HG02642 (cell line): ENCODE results near the gene MAPRE3.

Experiments used
- ATAC-seq: cut with Tn5 transposase; IDR thresholded peaks from one replicate; pipeline ENCODE4 v1.9.1; 2021; ENCODE audit warnings: mild to moderate bottlenecking; ENCODE audit not compliant: unreplicated experiment, poor library complexity

The MAPRE3 gene

DNA sequence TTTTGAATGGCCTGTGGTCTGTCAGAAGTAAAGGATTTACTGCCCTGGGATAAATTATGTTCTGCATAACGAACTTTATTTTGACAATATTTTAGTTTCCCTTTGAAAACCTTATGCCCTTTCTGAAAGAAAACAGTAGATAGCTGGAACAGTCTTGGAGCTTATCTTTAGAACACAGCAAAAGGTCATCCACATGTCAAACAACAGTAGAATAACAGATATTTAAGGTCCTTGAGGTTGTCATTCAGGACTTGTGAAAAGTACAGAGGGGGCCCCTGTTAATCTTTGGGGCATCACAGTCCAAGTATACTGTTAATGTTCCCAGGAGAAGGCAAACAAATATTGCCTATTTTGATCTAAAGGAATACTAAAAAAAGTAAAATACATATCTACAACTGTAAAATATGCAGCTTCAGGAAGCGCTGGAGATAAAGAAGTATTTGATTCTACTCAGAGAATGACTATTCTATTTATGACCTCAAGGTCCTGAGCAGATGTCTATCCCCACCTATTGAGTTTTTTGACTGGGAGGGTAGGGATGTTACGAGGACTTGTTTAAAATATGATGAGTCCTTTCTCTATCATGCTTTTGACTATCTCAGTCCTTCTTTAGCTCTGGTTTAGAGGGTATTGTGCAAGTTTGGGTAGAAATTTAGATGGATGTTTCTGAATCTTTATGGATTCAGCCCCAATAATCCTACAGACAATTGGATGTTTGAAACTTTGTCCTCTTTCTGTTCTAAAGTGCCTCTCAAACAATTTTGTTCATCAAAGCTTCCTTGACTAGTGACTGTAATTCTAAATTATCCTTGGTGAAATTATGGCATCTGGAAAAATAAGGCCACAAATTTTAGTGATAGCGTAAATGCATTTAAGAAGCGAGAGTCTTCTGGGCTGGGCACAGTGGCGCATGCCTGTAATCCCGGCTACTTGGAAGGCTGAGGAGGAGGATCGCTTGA is 37.3 kb downstream of the MAPRE3 start:
- no peak for ATAC-seq

DNA sequence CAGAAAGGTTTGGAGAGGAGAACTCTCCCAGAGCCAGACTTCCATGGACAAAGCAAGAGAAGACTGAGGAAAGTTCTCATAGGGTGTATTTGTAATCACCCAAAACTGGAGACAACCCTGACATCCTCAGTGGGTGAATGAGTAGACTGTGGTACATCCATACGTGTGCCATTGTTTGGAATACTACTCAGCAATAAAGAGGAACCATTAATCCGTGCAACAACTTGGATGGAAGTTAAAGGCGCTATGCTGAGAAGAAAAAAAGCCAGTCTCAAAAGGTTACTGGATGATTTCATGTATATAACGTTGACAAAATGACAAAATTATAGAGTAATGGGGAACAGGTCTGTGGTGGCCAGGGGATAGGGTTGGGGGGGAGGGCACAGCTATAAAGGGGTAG is 38.2 kb downstream of the MAPRE3 start:
- ATAC-seq: no peak

DNA sequence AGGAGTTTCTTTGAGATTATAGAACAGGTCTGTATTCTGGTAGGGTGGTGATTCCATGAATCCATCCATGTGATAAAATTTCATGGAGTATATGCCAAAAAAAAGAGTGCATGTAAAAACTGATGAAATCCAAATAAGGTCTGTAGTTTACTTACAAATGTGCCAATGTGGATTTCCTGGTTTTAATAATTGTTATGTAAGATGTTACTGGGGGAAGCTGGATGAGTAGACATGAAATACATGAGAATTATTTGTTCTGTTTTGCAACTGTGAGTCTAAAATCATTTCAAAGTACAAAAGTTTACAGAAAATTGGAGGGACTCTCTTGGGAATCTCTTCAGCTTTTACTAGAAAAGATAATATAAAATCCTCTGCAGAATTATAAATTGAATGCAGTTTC is 38.6 kb downstream of the MAPRE3 start:
- ATAC-seq: no peak

GRCh38 chr2:27009716-27010115 is 39.3 kb downstream of the MAPRE3 start:
- no peak for ATAC-seq

- ATAC-seq: no peak
These were observed 39.7 kb downstream of the MAPRE3 start for GRCh38 chr2:27010139-27010538.

GRCh38 chr2:27013738-27014137 is 43.3 kb downstream of the MAPRE3 start:
- ATAC-seq: no peak

GRCh38 chr2:27014771-27015433 is 44.5 kb downstream of the MAPRE3 start:
- no peak for ATAC-seq

GRCh38 chr2:27016801-27017325 is 46.4 kb downstream of the MAPRE3 start:
- no peak for ATAC-seq

- ATAC-seq: no peak
These were observed 47.7 kb downstream of the MAPRE3 start for GRCh38 chr2:27018142-27018541.

DNA sequence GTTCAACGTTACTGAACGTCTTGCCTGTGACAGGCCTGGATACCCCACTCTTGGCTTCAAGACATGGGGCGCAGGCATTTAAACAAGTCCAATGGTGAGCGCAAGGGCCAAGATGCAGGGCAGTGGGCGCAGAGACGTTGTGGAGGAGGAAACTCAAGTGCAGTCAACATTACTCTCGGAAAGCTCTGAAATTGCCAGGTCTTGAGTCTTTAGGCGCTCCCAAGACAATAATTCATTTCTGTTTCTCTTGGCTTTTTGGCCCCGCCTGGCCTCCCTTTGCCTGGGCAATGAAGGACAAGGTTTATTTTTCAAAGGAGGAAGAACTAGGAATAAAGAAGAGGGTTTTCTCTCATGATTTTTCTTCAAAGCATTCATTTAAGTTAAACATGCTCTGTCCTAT is 49.0 kb downstream of the MAPRE3 start:
- no peak for ATAC-seq

GRCh38 chr2:27019931-27020855 is 49.8 kb downstream of the MAPRE3 start:
- no peak for ATAC-seq

DNA sequence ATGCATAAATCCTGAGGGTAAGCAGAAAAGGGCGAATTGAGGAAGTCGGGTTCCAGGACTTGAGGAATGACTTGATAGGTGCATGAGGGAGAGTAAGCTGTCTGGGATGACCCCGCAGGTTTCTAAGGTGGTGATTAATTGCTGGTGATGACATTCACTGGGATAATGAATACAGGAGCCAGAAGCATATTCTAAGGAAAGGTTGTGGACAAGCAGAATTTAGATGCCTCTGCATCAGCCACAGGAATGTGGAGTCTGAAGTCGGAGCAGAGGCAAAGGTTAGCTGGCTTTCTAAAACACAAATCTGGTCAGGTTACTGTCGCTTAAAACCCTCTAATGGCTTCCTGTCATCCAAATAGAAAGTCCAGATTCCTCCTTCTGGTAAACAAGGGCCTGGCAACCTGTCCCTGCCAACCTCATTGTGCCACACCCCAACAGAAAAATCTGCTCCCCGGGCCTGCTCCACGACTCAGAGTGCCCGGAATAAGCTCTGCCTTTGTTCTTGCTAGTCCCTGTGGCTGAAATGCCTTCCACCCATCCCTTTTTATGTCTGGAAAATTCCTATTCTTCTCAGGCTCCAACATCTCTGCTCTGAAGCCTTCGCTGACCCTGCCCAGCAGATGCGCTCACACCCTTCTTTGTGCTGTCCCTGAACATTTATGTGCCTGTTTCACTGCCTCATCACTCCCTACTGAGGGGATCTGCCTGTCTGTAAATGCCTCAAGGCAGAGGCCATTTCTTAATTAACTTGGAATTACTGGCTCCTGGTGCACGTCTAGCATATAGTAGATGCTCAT is 51.0 kb downstream of the MAPRE3 start:
- ATAC-seq: no peak

DNA sequence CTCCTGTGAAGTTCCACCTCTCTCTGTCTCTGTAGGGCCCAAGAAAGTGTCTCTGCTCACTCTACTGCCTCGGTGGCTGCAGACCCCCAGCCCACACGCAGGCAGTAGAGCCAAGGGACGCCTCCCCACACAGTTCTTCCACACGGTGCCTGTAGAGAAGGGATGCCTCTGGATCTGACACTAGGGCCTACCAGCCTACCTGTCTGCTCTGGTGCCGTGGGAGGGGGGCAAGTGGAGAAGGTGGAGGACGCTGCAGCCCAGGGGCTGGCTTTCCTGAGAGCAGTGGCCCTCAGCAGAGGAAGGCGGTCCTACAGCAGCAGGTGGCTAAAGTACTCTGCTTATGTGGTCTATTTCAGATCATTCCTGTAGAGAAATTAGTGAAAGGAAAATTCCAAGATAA is 53.3 kb downstream of the MAPRE3 start:
- ATAC-seq: no peak

DNA sequence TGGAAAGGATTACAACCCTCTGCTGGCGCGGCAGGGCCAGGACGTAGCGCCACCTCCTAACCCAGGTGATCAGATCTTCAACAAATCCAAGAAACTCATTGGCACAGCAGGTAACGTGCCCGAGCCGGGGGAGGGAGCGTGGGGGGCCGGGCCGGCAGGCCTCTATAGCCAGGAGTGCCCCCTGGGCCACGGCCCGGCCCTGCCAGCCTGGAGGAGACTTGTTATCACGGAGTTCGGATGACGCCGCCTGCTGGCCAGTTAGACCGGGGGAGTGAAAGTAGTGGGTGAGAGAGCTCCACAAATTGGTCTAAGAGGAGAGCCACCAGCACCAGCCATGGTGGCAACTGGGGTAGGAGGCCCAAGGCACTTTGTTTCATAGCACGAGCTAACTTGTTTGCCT is 53.8 kb downstream of the MAPRE3 start:
- ATAC-seq: no peak

- no peak for ATAC-seq
These were observed 54.4 kb downstream of the MAPRE3 start for GRCh38 chr2:27024812-27025211.

GRCh38 chr2:27025281-27025800 is 54.9 kb downstream of the MAPRE3 start:
- ATAC-seq: no peak

DNA sequence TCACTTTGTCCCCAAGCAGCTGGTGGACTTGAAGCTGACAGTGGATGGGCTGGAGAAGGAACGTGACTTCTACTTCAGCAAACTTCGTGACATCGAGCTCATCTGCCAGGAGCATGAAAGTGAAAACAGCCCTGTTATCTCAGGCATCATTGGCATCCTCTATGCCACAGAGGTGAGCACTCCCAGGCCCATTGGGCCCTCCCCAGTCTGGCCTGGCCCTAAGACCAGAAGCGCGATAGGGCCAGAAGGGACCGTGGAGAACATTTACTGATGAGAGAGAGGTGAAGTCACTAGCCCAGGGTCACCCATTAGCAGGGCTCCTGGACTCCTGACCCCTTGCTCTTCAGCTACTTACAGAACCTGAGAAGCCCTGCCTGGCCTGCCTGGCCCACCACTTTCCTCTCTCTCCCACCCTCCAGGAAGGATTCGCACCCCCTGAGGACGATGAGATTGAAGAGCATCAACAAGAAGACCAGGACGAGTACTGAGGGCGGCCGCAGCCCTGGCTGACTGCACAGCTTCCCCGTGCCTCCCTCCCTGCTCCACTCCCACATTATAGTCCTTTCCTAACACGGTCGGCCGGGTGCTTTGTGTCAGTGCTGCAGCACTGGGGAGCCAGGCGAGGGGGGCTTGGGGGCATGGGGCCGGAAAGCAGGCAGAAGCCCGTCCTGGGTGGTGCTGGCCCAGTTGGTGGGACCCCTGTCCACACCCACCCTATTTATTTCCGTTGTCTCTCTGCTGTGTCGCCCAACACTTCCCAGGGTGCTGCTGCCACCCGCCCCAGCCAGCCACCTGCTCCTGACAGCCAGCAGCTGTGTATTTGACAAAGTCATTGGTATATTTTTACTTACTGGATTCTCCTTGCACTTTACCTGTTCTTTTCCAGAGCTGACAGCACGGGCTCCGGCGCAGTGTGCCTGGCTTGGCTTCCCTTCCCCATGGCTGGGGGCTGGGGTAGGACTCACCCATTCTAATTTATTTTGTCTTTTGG is 55.7 kb downstream of the MAPRE3 start:
- ATAC-seq: no peak

GRCh38 chr2:27027211-27027651 is 56.8 kb downstream of the MAPRE3 start:
- no peak for ATAC-seq
